Stomach (tissue), 4 donors: ENCODE results near the gene ELF5.

Source experiments
- EP300 ChIP-seq: sonication (generic); formaldehyde crosslinking; IDR thresholded peaks from one replicate; pipeline ENCODE4 v1.6.1; 2017; ENCODE audit warnings: antibody characterized with exemption
- POLR2A ChIP-seq, 4 donors: fragments of 450-650 bp; IDR thresholded peaks; one replicate each; pipeline ENCODE4 v1.6.1; 2016; ENCODE audit warnings: antibody characterized with exemption in 4 of 4, control low read depth in 2 of 4, mild to moderate bottlenecking in 1 of 4, moderate library complexity in 1 of 4
- POLR2AphosphoS5 ChIP-seq, 3 donors: sonication (generic); formaldehyde crosslinking; IDR thresholded peaks; one replicate each; pipeline ENCODE4 v1.6.1; 2016; ENCODE audit warnings: antibody characterized with exemption in 3 of 3
- TF ChIP-seq, protein P1 (sequence below), 7 experiments: fragments of 450-650 bp in 4 of 7; fragments of 200-600 bp in 3 of 7; sonication (generic) in 3 of 7; IDR thresholded peaks; one replicate each; pipeline ENCODE4 v1.5.1; 2016 to 2019; ENCODE audit warnings: antibody characterized with exemption in 7 of 7, control low read depth in 2 of 7, mild to moderate bottlenecking in 1 of 7

DNA sequence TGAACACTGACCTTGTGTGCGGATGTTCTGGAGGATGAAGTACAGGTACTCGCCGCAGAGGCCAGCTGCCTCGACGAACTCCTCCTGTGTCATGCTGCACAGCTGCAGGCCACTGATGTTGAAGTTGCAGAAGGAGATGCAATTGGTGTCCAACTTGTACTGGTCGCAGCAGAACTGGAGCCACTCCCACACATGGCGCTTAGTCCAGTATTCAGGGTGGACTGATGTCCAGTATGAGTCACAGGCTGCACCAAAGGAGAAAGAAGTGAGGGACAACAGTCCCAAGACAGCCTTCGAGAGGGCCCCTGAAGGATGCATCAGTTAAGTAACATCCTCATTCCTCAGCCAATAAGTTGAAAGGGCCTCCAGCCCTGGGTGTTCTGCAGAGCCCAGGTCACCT lies 20.1 kb downstream of the ELF5 start:
- TF ChIP-seq, protein P1, sequence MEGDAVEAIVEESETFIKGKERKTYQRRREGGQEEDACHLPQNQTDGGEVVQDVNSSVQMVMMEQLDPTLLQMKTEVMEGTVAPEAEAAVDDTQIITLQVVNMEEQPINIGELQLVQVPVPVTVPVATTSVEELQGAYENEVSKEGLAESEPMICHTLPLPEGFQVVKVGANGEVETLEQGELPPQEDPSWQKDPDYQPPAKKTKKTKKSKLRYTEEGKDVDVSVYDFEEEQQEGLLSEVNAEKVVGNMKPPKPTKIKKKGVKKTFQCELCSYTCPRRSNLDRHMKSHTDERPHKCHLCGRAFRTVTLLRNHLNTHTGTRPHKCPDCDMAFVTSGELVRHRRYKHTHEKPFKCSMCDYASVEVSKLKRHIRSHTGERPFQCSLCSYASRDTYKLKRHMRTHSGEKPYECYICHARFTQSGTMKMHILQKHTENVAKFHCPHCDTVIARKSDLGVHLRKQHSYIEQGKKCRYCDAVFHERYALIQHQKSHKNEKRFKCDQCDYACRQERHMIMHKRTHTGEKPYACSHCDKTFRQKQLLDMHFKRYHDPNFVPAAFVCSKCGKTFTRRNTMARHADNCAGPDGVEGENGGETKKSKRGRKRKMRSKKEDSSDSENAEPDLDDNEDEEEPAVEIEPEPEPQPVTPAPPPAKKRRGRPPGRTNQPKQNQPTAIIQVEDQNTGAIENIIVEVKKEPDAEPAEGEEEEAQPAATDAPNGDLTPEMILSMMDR (IDR thresholded peaks at IDR 0.05) = no peak
- no peak for TF ChIP-seq EP300
- TF ChIP-seq POLR2AphosphoS5 (IDR thresholded peaks at IDR 0.05) = no peak
- TF ChIP-seq POLR2A (IDR thresholded peaks at IDR 0.05) = no peak
